ENCODE data around the gene DDX5.

- TF ChIP-seq CTCF (IDR thresholded peaks at IDR 0.05), result no peak
- TF ChIP-seq POLR2A (IDR thresholded peaks at IDR 0.05), result no peak
Measured at GRCh38 chr17:64509179-64509578, 3.1 kb upstream of the DDX5 start.

Measured in Peyer's patch (tissue), 4 donors.